ENCODE measurements around the gene MATCAP1. TPM values are rescaled to one million over a fixed set of nuclear protein-coding genes. Genes with fewer than 3 reads are reported as not detected.

The MATCAP1 gene
- total RNA-seq, 1 experiment from 2014 or later = 51.2 TPM

DNA sequence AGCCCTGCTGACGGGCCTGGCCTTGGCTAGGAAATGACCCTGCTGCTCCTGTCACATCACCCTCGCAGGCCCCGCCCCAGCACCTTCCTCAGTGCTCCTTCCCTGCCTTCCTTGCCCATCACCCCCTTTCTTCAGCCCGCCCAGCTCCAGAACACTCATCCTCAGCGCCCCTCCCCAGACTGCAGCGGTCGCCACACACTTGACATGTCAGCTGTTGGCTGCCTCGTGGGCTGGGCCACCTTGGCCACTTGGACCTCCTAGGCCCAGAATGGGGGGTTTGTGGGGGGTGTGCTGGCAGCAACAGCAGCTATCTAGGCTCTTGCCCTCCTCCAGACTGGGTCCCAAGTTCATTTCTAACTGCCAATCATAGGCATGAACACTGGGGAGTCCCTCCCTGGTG, 25.8 kb upstream of the MATCAP1 start:
- Histone ChIP-seq H2BK12ac (ENCODE audit: insufficient read length, low read depth, low read length) (no peak overlapping the region), H3K27ac (ENCODE audit: insufficient read length, low read depth, low read length) (no peak overlapping the region), H3K27me3 (ENCODE audit: insufficient read depth, low read length) (no peaks in the 10 kb centered on the region; the same call in 1 of the 2 replicates), H3K9me3 (ENCODE audit: control insufficient read depth, low read depth, low read length) (no peaks in the 10 kb centered on the region), H4K20me1 (ENCODE audit: control insufficient read depth, insufficient read depth, insufficient read length) (no peaks in the 10 kb centered on the region), H3K14ac (ENCODE audit: insufficient read depth, low read length) (no peak overlapping the region), H3T11ph (ENCODE audit: low read length) (no peak overlapping the region), H3K23me2 (ENCODE audit: insufficient read length, low read depth, low read length, poor library complexity, severe bottlenecking) (no peaks in the 10 kb centered on the region), H3K4ac (ENCODE audit: low read depth, low read length) (no peak overlapping the region), H4K8ac (replicated peaks; ENCODE audit: insufficient read length, low read depth, low read length) (no peak overlapping the region), H4K5ac (ENCODE audit: insufficient read length, low read depth, low read length) (no peak overlapping the region), H2BK120ac (ENCODE audit: low read depth, low read length, poor library complexity, severe bottlenecking) (no peak overlapping the region), H4K91ac (ENCODE audit: insufficient read length, low read depth, low read length) (no peak overlapping the region), H3K4me2 (ENCODE audit: insufficient read depth, insufficient read length, low read length) (no peak overlapping the region), H3K9ac (ENCODE audit: extremely low read depth, insufficient read length, low read length) (no peak overlapping the region), H3K79me1 (ENCODE audit: insufficient read depth, low read depth, low read length, poor library complexity, severe bottlenecking) (no peaks in the 10 kb centered on the region), H2AK5ac (ENCODE audit: insufficient read length, low read length) (no peak overlapping the region), H2BK20ac (ENCODE audit: low read depth, low read length, poor library complexity, severe bottlenecking) (no peak overlapping the region), H3K56ac (ENCODE audit: insufficient read length, low read depth, low read length) (no peak overlapping the region), H3K4me1 (ENCODE audit: insufficient read depth, low read length) (no peaks in the 10 kb centered on the region), H3K23ac (ENCODE audit: insufficient read length, low read depth, low read length) (no peak overlapping the region), H3K79me2 (ENCODE audit: insufficient read depth, low read length) (no peaks in the 10 kb centered on the region), H2BK15ac (ENCODE audit: low read depth, low read length) (no peak overlapping the region), H2BK5ac (ENCODE audit: insufficient read length, low read length) (no peak overlapping the region), H2AFZ (ENCODE audit: low read length) (no peak overlapping the region), H3K18ac (ENCODE audit: insufficient read length, low read depth, low read length) (no peak overlapping the region)
- H3K4me3 Mint-ChIP-seq = no peak overlapping the region
- no CpG with 5 or more reads among the region's 8 CpGs for WGBS (ENCODE audit: extremely low coverage, insufficient read length, low lambda C conversion rate)
- peaks cover 21% of the 10 kb centered on the region for H3K27me3 Mint-ChIP-seq (ENCODE audit: low read depth)
- no peaks in the 10 kb centered on the region for H3K9me3 Mint-ChIP-seq
- no peaks in the 10 kb centered on the region; a peak in 2 of 7 replicates for H3K36me3 Mint-ChIP-seq (ENCODE audit: insufficient read depth in 1 of 3, low read depth in 3 of 3)
- no peak for DNase-seq
- no peak for TF ChIP-seq CTCF (conservative IDR thresholded peaks at IDR 0.05)
- H3K27ac Mint-ChIP-seq = no peak overlapping the region
- H3K4me1 Mint-ChIP-seq = peaks cover 10 to 12% of the 10 kb centered on the region in 2 experiments; a peak in 3 of 4 replicates

Measured in H9 (cell line).